GM19193 (cell line): ENCODE data around the gene SYT3.

Experiments used
- POLR2A ChIP-seq: IDR thresholded peaks from 4 replicates; pipeline ENCODE4 v1.6.1; 2011; ENCODE audit not compliant: insufficient read depth, insufficient read length; ENCODE audit errors: extremely low read depth

The SYT3 gene

DNA sequence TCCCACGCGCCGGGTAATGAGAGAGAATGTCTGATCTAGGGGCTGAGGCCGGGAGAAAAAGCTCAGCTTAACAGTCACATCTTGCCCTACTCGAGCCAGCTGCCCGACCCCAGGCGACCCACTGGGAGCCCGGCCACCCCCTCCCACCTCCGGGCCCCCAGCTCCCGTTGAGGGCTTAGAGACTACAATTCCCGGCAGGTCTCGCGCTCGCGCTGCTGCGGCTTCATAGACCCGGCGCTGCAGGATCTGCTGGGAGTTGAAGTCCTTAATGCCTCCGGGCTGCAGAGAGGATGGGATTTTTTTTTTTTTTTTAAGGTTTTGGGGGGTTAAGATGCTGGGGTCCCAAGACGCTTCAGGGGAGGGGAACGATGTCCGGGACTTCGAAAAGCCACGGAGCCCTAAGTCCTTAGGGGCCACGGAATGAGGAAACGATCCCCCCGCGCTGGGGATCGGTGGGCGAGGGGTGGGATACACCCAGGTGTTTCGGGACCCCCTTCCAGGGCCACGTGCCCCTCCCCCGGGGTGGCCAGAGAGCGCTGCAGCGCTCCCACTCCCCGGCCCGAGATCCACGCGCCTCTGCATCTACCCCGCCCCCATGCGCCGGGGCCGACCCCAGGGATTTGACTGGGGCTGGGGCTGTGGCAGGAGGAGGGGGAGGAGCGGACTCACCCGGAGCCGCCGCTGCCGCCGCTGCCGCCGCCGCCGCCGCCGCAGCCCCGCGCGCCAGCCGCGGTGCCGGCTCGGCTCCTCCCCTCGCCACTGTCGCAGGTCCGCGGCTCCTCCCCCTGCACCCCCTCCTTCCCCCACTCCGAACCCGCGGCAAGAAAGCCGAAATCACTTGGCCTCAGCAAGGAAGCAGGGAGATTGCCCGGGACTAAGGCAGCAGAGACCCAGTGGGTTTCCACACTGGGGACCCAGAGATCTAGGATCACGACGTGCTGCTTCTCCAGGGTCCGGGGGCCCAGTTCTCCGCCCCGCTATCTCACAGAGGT lies at the start of gene SYT3:
TSS of gene SYT3 (minus strand) at position 761 of the 992 bp plus-strand sequence. CDS start 2,470 bp downstream, outside the sequence.
- no peak for TF ChIP-seq POLR2A

DNA sequence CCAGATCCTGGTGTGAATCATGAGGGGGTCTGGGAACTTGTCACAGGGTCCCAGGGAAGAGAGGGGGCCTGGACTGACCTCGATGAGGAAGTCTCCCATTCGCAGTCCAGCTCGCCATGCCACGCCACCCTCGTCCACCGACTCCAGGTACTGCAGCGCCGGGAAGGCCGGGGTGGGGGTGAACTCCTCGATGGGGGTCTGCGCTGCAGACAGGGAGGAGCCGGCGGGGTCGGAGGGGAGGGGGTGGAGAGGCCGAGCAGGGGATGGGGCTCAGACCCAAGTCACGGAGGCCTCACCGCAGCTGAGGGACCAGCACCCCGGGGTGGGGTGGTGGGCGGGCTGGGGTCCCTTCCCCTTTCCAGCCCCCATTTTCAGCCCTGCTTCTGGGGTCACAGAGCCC lies 49.1 kb upstream of the SYT3 start:
- no peak for TF ChIP-seq POLR2A

- TF ChIP-seq POLR2A = no peak
Observed at GRCh38 chr19:50686310-50687032, 46.8 kb upstream of the SYT3 start.

- TF ChIP-seq POLR2A = no peak
Observed at GRCh38 chr19:50679177-50680125, 39.8 kb upstream of the SYT3 start.

DNA sequence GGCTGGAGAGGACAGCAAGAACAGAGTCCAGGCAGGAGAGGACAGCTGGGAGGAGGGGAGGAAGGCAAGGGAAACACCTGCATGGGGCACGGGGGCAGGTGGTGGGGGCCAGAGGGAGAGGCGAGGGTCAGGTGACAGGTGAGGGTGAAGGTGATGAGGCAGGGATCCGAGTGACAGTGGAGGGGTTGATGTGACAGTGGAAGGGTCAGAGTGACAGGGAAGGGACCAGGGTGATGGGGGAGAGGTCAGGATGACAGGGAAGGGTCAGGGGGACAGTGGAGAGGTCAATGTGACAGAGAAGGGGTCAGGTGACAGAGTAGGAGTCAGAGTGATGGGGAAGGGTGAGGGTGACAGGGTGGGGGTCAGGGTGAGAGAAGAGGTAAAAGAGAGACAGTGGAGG lies 38.6 kb upstream of the SYT3 start:
- TF ChIP-seq POLR2A = no peak

DNA sequence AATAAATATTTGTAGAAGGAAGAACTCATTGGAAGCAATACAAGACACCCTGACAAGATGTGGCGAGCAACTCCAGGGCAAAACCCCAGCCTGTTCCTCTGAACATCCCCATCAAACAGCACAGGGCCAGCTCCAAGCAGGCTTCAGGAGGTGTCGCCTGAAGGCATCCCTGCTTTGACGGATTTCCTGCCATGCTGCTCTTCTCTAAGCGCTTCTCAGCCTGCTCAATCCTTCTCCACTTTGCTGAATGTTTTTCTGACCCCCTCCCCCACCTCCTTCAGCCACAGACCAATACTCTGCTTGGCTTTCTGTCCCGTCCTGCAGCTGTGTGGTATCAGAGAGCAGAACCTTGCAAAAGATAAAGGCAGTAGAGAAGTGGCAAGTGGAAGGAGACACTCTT lies 38.0 kb upstream of the SYT3 start:
- TF ChIP-seq POLR2A = no peak

DNA sequence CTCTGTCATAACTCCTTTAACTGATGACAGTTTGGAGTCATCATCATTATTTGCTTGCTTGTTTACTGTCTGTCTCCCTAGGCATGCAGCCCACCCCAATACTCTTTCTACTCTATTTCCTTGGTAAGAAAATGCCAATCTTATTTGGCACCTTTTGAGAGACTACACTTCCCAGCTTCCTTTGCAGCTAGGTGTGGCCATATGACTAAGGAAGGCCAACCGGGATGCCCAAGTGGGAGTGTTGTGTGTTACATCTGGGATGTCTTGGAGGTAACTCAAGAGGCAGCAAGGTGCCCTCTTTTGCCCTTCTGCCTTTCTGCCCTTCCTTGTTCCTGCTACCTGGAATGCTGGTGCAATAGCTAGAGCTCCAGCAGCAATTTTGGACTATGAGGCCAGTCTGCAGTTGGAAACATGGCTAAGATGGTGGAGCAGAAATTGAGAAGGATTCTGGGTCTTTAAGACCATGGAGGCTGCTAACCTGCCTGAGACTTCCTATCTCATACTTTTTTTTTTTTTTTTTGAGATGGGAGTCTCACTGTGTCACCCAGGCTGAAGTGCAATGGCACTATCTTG lies 37.0 kb upstream of the SYT3 start:
- TF ChIP-seq POLR2A = no peak

DNA sequence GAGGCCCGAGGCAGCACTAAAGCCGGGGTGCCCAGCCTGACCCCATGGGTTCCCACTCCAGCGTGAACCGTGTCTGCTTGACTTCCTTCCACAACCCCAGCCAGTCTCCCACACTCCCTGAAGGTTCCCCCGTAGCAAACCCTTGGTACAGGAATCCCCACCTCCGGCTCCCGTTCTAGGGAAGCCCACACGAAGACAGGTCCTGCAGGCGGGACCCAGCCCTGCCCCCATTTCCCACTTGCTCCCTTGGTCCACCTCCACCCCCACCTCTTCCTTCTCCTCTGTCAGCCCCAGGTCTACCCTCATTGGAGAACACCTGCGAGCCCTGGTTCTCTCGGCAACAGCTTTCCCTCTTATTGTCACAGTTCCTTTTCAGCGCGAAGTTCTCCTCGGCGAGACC lies 33.4 kb upstream of the SYT3 start:
- TF ChIP-seq POLR2A = no peak

- TF ChIP-seq POLR2A = no peak
Observed at GRCh38 chr19:50670102-50670380, 30.4 kb upstream of the SYT3 start.

DNA sequence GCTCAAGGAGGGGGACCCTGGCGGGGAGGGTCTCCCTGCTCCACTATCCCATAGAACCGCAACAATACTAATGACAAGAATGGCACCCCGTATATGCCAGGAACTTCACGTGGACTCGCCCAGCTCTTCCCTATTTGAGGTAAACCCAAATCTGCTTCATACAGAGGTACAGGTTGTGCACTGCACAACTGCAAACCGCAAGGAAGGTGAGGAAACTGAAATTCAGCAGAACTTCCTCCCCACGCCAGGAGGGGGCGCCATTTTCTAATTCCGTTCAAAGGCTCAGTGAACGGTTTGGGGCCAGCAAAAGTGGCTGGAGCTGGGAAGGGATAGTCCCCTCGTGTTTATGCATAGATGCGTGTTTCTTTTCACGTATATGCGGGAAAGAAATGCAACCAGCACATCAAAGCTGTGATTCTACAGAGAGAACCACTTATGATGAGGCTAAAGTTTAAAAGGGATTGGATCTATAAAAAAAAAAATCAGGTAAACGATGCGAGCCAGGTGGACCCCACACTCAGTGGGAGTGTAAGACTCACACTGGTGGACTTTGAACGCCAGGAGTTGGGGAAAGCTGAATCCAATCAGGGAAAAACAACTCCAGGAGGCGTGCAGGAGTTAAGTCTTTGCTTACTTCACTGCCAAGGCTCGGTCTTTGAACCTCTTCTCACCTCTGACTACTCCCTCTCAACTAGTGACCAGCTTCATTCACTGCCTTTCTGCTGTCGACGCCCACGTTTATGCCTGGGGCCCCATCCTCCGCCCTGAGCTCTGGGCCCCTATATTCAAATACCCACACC lies 29.8 kb upstream of the SYT3 start:
- no peak for TF ChIP-seq POLR2A

GRCh38 chr19:50668879-50669278 lies 29.2 kb upstream of the SYT3 start:
- no peak for TF ChIP-seq POLR2A

GRCh38 chr19:50668416-50668815 lies 28.7 kb upstream of the SYT3 start:
- no peak for TF ChIP-seq POLR2A

DNA sequence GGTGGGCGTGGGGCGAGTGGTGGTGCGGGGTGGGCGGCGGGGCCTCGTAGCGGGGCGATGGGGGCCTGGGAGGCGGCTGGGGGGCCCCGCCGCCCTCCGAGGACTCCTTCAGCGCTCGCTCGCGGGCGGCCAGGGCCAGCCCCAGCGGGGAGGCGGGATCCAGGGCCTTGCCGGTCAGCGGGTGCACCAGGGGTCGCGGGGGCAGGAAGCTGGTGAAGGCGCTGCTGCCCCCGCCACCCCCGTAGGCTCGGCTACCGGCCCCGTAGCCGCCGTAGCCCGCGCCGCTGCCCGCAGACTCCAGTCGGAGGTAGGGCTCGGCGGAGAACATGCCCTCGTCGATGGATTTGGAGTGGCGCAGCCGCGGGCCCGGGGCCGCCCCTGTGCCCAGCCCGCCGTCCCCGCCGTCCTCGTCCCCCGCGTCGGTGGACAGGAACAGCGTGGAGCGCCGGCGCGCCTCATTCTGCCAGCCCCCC lies 28.1 kb upstream of the SYT3 start:
- TF ChIP-seq POLR2A = no peak

DNA sequence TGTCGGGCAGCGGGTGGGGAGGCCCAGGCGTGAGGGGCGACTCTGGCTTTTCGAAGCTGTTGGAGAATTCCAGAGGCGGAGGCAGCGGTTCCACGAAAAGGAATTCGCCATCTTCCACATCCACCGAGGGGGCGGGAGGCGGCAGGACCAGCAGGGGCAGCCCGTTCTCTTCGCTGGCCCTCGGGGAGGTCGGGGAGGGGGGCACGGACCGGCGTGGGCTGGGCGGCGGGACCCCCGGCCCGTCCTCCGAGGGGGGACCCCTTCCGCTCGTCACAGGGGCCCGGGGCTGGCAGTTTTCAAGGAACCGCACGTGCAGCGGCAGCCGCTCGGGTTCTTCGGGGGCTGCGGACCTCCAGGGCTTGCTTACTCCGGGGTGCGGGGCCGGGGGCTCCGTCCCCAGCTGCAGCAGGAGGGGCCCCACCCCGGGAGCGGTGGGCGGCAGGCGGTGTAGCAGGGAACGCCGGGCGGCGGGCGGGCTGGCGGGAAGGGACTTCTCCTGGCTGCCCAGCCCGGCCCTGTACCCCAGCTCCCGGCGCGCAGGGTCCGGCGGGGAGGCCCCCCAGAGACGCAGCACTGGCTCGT lies 27.6 kb upstream of the SYT3 start:
- TF ChIP-seq POLR2A = no peak
